NCI-H2171 treated with DMSO at 0.1 percent for 48 hours (cell line): ENCODE measurements around the gene TMSB4X.
A peak's percentile ranks its signal among the peaks of the same experiment; 100 is the strongest.
"Not testable (repeated sequence)": the region's sequence is repeated elsewhere in the genome, so short reads cannot be mapped to it uniquely, and the experiment has no call there.

Experiments used
- DNase-seq: peaks from one replicate; lab custom pipeline; 2025; lab: John Stamatoyannopoulos, UW

TMSB4X gene

GRCh38 chrX:12955882-12956703 lies 18.8 kb upstream of the TMSB4X start:
- no peak for DNase-seq

DNA sequence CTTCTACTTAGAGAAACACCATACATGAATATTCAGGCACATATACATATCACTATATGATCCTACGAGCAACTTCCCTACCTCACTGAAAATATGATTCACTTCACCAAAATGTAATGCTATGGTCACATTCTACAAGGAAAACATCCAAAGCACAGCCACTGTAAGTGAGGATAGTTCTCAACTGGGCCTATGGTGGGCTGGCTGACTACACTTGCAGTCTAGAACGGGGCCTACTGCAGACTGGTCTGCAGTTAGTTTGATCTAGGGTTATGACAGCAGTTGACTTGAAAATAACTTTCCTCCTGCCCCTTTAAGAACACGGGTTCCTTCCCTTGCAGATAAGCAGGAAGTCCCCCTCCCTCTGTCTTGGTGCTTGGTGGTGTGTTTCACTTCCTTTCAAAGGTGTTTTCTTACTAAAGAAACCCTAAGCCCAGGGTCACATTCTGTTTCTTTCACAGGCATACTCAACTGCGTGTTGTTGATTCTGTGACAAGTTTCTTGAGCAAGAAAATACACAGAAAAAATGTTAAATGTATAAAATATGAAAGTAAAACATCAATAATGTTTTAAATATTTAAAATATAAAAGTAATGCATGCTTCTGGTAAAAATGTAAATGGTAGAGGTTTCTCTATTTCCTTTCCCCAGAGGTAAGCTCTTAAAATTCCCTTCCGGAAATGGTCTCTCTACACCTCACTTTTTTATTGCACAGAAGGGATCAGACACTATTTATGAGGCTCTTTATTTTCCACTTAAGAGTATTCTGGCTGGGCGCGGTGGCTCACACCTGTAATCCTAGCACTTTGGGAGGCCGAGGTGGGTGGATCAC lies 18.0 kb upstream of the TMSB4X start:
- DNase-seq: no peak

DNA sequence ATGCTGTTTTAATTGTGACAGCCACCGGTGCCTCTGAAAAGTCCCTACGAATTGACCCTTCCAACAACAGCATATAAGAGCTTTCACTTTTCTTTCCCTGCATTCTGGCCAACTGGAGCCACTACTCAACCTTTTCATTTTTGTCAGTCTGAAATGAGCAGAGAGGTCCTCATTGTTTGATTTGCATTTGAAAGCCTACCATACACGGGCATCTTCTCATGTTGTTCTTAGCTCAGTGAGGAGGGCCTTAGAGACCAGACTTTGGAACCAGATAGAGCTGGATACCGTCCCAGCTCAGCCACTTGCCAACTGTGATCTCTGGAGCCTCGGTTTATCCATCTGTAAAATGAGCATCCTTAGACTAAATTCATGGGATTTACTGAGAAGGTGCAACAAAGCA lies 16.9 kb upstream of the TMSB4X start:
- DNase-seq: no peak

DNA sequence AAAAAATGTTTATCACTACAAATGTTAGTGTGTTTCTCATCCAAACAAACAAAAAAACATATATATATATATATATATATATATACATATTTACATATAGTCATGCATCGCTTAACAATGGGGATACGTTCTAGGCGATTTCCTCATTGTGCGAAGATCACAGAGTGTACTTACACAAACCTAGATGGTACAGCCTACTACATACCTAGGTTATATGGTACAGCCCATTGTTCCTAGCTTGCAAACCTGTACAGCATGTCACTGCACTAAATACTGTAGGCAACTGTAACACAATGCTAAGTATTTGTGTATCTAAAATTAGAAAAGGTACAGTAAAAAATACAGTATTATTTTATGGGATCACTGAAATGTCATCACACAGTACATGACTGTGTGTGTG lies 16.4 kb upstream of the TMSB4X start:
- no peak for DNase-seq

GRCh38 chrX:12961196-12961718 lies 13.7 kb upstream of the TMSB4X start:
- no peak for DNase-seq

DNA sequence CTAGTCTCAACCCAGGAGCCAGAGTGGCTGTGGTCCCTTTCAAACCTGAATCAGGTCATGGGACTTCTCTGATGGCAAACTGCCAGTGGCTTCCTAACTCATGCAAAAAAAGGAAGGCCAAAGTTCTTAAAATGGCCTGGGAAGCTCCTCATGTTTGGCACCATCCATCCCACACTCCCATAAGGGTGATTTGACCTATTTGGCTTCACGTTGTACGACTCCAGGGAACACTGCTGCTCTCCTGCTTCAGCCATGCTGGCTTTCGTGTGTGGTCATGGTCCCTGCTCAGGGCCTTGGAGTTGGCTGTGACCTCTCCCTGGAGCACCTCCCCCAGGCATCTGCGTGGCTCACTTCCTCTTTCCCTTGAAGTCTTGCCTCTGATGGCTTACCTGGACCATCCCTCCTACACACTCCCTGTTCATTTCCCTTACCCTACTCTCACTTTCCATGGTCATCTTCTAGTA lies 12.8 kb upstream of the TMSB4X start:
- DNase-seq: no peak

- DNase-seq: not testable (repeated sequence)
These were observed 11.6 kb upstream of the TMSB4X start for GRCh38 chrX:12963210-12963850.

DNA sequence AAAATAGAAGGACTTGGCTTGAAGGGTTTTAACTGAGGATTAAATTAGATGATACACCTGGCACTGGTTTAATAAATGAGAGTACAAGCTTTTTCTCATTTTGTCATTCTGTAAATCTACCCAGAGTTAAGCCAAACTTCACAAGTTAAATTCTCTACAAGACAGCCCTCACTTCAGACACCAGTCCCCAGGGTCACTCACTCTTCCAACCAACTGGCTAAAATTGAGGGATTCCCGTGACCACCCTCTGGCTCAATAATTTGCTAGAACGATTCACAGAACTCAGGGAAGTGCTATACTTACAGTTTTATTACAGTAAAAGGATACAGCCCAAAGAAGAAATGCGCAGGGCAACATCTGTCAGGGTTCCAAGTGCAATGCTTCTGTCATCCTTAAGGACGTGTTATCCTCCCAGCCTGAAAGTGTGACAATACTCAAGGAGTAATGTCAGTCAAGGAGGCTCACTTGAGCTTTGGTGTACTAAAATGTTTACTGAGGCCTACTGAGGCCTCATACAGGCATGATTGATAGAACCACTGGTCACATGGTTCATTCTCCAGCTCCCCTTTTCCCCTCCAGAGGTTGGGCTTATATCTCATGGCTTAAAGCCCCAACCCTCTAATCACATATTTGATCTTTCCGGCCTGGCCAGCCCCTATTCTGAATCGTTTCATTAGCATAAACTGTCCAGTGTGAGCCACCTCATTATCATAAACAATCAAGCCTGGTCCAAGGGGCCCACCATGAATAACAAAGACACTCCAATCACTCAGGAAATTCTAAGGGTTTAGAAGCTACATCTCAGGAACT lies 9.6 kb upstream of the TMSB4X start:
- DNase-seq: no peak

DNA sequence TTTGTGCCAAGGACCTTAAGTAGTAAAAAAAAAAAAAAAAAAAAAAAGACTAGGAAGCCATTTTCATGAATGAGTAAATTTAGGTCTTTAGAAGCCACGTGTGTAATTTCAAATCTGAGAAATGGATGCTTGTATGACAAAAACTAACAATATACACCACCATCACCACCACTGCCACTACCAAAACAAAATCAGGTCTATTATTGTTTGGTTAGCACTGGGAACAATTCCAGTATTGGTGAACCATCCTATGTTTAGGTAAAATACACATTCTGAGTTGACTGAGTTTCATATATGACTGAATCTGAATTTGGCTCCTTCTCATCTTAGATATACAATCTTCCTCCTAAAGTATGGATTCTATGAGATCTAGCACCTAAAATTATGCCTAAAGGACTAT lies 8.8 kb upstream of the TMSB4X start:
- DNase-seq: peak; percentile 4

- DNase-seq: no peak
These were observed 7.0 kb upstream of the TMSB4X start for GRCh38 chrX:12967711-12968465.

GRCh38 chrX:12970691-12971202 lies 4.2 kb upstream of the TMSB4X start:
- peak; percentile 45 for DNase-seq

DNA sequence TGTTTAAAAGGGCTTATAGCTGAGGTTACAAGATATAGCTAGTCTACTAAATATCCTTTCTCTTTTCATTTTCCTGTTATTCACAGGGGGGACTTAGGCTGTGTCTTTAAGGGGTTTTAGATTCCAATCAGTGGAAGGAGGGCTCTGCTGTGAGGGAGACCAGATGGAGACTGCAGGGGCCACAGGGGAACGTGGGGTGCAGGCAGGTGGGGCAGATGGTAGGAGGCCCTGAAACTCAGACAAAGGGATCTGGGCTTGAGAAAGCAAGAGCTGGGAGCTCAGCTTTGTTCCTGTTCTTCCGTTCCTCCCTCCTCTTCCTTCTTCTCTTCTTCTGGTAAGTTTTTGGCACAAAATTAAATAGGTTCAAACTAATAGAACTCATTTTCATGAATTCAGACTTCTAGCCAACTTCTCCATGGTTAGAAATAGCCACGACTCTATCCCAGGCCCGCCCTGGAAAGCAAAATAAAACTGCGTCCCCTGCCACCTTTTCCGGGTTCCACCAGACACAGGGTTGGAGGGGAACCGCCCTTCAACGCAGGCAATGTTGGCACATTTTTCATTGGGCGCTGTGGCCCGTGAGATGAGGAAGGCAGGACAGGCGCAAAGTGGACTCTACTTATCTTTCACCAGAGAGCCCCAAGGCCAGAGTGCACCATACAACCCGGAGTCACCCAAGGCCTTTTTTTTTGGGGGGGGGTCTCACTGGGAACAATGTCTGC lies 3.5 kb upstream of the TMSB4X start:
- peak; percentile 51 for DNase-seq

- no peak for DNase-seq
These were observed 2.7 kb upstream of the TMSB4X start for GRCh38 chrX:12972243-12972642.

DNA sequence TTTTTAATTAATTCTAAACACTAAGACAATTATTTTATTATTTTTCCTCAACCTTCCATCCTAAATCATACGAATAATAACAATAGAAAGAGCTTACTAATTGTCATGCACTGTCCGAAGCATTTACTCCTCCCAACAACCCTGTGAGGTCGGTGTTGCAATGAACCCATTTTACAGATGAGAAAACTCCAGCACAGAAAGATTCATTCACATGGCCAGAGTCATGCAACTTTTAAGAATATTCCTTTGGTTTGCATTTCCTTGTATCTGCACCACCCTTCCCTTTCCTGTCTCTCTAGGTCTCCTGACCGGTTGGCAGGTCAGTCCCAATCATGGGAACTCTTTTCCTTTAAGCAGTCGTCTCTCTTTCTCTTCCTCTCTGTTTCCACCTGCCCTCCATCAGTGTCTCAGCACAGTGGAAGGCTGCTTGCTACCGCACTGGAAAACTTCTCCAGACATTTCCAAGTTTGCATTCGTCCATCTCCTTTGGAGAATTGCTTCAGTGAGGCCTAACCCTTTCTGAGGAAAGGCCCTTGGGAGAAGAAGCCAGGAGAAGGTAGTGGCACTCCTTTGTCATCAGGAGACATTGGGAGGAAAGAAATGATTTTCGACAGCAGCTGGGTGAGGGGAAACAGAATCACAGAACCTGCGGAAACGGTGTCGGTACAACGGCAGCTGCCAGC lies 1.9 kb upstream of the TMSB4X start:
- DNase-seq: no peak

GRCh38 chrX:12973561-12974304 lies 1.2 kb upstream of the TMSB4X start:
- no peak for DNase-seq

- DNase-seq: no peak
These were observed 560 bp upstream of the TMSB4X start for GRCh38 chrX:12974305-12974795.

DNA sequence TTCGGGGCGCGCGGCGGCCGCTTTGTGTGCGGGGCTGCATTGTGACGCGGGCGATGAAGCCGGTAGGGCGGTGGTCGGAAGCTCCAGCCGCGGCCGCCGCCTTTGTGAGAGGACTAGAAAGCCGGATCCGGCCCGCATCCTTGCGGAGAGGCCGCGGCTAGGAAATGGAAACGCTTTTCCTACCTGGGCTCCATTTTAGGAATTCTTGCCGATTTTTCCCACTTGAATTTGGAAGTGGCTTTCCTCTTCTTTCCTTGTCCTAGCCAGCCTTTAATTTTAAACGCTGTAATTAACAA lies 708 bp downstream of the TMSB4X start:
- peak; percentile 29 for DNase-seq

GRCh38 chrX:12975991-12976558 lies 1.2 kb downstream of the TMSB4X start:
- DNase-seq: peak; percentile 39
